DMS53 treated with DMSO at 0.1 percent for 48 hours (cell line): Measurements from ENCODE around the gene MACROH2A1.
"Not testable (repeated sequence)": the region's sequence is repeated elsewhere in the genome, so short reads cannot be mapped to it uniquely, and the experiment has no call there.

Experiments used
- DNase-seq: peaks from one replicate; lab custom pipeline; 2025; ENCODE audit not compliant: unreplicated experiment; lab: John Stamatoyannopoulos, UW

The MACROH2A1 gene

GRCh38 chr5:135379046-135379654, 19.9 kb downstream of the MACROH2A1 start:
- no peak for DNase-seq

- no peak for DNase-seq
These were observed 21.0 kb downstream of the MACROH2A1 start for GRCh38 chr5:135377751-135378680.

- DNase-seq = no peak
These were observed 21.9 kb downstream of the MACROH2A1 start for GRCh38 chr5:135376961-135377624.

- DNase-seq = no peak
These were observed 23.8 kb downstream of the MACROH2A1 start for GRCh38 chr5:135375040-135375793.

- no peak for DNase-seq
These were observed 25.1 kb downstream of the MACROH2A1 start for GRCh38 chr5:135373736-135374515.

GRCh38 chr5:135372654-135373381, 26.2 kb downstream of the MACROH2A1 start:
- no peak for DNase-seq

- DNase-seq = no peak
These were observed 27.3 kb downstream of the MACROH2A1 start for GRCh38 chr5:135371622-135372232.

GRCh38 chr5:135369952-135370351, 29.1 kb downstream of the MACROH2A1 start:
- no peak for DNase-seq

- no peak for DNase-seq
These were observed 31.5 kb downstream of the MACROH2A1 start for GRCh38 chr5:135367554-135367953.

- no peak for DNase-seq
These were observed 32.0 kb downstream of the MACROH2A1 start for GRCh38 chr5:135367076-135367475.

GRCh38 chr5:135365281-135365680, 33.8 kb downstream of the MACROH2A1 start:
- no peak for DNase-seq

GRCh38 chr5:135364421-135365262, 34.4 kb downstream of the MACROH2A1 start:
- DNase-seq = no peak

- DNase-seq = not testable (repeated sequence)
These were observed 35.7 kb downstream of the MACROH2A1 start for GRCh38 chr5:135363342-135363741.

GRCh38 chr5:135362102-135362501, 36.9 kb downstream of the MACROH2A1 start:
- no peak for DNase-seq

GRCh38 chr5:135360278-135361274, 38.5 kb downstream of the MACROH2A1 start:
- DNase-seq = no peak

- no peak for DNase-seq
These were observed 39.5 kb downstream of the MACROH2A1 start for GRCh38 chr5:135359374-135360165.
